Cardiac muscle cell (in vitro differentiated cells and primary cell): ENCODE measurements around the gene MYO5C. TPM values are rescaled to one million over a fixed set of nuclear protein-coding genes. Genes with fewer than 3 reads are reported as not detected.

Experiments used
- DNase-seq, 2 donors: peaks; one replicate each; pipeline versions ENCODE4 v3.0.0 to v3.0.0-alpha.2; 2010 to 2017; ENCODE audit warnings: low read depth in 1 of 2, low spot score in 1 of 2
- H3K27ac ChIP-seq: fragments of 200-600 bp; sonication (generic); 2 replicates; pipeline ENCODE4 v1.5.1; 2016
- H3K27me3 ChIP-seq: fragments of 200-600 bp; sonication (generic); 2 replicates; pipeline ENCODE4 v1.6.0; 2016; ENCODE audit warnings: control low read depth
- H3K36me3 ChIP-seq: fragments of 200-600 bp; sonication (generic); 2 replicates; pipeline ENCODE4 v1.5.1; 2016; ENCODE audit warnings: control low read depth
- H3K4me1 ChIP-seq: fragments of 200-600 bp; sonication (generic); 2 replicates; pipeline ENCODE4 v1.8.1; 2017; ENCODE audit warnings: low read depth, mild to moderate bottlenecking, mixed run types
- H3K4me3 ChIP-seq: fragments of 200-600 bp; sonication (generic); 2 replicates; pipeline ENCODE4 v1.5.1; 2016; ENCODE audit warnings: mild to moderate bottlenecking
- H3K9me3 ChIP-seq: fragments of 200-600 bp; sonication (generic); 2 replicates; pipeline ENCODE4 v1.5.1; 2017; ENCODE audit warnings: low read depth, mild to moderate bottlenecking, control low read depth
- polyA plus RNA-seq: library from polyadenylated mRNA; unstranded; fragments of >200 nt; fragmentation: Nextera tagmentation; extraction: Ambion mirVana; gene quantifications from 2 replicates; pipeline ENCODE4 v1.2.1, GENCODE V29; 2016
- total RNA-seq: library from RNA; depleted of rRNA; stranded (reverse); fragments of >200 nt; gene quantifications from 2 replicates; pipeline ENCODE4 v1.2.3, GENCODE V29; 2016
- TF ChIP-seq, protein P1 (sequence below): IDR thresholded peaks from 2 replicates; pipeline ENCODE4 v1.5.1; 2012; ENCODE audit warnings: low read depth, mild to moderate bottlenecking, low read length

MYO5C gene, protein sequence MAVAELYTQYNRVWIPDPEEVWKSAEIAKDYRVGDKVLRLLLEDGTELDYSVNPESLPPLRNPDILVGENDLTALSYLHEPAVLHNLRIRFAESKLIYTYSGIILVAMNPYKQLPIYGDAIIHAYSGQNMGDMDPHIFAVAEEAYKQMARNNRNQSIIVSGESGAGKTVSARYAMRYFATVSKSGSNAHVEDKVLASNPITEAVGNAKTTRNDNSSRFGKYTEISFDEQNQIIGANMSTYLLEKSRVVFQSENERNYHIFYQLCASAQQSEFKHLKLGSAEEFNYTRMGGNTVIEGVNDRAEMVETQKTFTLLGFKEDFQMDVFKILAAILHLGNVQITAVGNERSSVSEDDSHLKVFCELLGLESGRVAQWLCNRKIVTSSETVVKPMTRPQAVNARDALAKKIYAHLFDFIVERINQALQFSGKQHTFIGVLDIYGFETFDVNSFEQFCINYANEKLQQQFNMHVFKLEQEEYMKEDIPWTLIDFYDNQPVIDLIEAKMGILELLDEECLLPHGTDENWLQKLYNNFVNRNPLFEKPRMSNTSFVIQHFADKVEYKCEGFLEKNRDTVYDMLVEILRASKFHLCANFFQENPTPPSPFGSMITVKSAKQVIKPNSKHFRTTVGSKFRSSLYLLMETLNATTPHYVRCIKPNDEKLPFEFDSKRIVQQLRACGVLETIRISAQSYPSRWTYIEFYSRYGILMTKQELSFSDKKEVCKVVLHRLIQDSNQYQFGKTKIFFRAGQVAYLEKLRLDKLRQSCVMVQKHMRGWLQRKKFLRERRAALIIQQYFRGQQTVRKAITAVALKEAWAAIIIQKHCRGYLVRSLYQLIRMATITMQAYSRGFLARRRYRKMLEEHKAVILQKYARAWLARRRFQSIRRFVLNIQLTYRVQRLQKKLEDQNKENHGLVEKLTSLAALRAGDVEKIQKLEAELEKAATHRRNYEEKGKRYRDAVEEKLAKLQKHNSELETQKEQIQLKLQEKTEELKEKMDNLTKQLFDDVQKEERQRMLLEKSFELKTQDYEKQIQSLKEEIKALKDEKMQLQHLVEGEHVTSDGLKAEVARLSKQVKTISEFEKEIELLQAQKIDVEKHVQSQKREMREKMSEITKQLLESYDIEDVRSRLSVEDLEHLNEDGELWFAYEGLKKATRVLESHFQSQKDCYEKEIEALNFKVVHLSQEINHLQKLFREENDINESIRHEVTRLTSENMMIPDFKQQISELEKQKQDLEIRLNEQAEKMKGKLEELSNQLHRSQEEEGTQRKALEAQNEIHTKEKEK (N-terminal part only)
- total RNA-seq (3.7 and 8.5 TPM in 2 replicates), polyA plus RNA-seq (1.0 and 2.9 TPM in 2 replicates)

DNA sequence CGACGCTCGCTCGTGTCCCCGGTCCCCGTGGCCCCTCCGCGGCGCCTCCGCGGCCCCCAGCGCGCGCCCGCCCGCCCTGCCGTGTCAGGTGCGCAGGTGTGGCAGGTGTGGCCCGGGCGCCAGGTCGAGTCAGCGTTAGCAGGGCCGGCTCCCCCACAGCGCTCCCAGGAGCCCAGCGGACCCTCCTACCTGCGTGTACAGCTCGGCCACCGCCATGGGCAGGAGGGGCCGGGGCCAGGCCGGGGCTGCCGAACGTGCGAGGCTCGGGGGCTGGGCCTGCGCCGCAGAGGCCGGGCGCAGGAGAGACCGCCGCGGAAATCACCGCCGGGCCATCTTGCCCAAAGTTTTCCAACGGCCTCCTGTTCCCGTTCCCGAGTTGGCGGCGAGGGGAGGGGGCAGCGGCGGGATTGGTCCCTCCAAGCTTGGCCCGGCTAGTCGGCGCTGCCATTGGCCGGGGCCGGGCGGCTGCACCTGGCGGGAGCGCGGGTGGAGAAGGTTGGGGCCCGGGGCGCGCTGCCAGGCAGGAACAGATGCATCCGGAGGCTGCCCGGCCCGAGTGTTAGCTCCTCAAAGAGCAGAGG lies at the start of gene MYO5C:
Gene MYO5C, minus strand, starts transcription at position 384 of the 581 bp plus-strand sequence. Its CDS starts 168 bp downstream, at position 216.
- TF ChIP-seq, protein P1, sequence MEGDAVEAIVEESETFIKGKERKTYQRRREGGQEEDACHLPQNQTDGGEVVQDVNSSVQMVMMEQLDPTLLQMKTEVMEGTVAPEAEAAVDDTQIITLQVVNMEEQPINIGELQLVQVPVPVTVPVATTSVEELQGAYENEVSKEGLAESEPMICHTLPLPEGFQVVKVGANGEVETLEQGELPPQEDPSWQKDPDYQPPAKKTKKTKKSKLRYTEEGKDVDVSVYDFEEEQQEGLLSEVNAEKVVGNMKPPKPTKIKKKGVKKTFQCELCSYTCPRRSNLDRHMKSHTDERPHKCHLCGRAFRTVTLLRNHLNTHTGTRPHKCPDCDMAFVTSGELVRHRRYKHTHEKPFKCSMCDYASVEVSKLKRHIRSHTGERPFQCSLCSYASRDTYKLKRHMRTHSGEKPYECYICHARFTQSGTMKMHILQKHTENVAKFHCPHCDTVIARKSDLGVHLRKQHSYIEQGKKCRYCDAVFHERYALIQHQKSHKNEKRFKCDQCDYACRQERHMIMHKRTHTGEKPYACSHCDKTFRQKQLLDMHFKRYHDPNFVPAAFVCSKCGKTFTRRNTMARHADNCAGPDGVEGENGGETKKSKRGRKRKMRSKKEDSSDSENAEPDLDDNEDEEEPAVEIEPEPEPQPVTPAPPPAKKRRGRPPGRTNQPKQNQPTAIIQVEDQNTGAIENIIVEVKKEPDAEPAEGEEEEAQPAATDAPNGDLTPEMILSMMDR, result no peak
- Histone ChIP-seq H3K27ac (no peak within 1 kb of the TSS), H3K4me3 (peak within 1 kb of the TSS; percentile 78), H3K4me1 (no peaks in the 10 kb centered on the region), H3K27me3 (peaks cover 12% of the 10 kb centered on the region), H3K9me3 (no peaks in the 10 kb centered on the region), H3K36me3 (no peaks in the 10 kb centered on the region)
- peak; percentile 37 to 88 for DNase-seq

DNA sequence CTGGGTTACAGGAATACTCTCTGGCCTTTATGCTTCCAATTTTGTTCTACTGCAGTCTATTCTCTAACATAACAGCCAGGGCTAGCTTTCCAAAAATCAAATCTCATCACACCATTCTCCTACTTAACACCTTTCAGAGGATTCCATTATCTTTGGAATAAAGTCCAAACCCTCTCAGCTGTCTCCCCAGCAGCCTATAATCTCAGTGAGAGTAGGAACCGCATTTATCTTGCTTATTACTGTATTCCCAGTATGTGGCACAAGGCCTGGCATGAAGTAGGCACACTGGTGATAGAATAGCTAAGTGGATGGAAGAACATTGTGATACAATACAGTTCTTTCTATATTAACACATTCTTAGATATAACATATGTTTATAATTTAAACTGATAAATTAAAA lies 49.0 kb upstream of the MYO5C start:
- Histone ChIP-seq H3K36me3 (no peaks in the 10 kb centered on the region), H3K27me3 (no peaks in the 10 kb centered on the region), H3K9me3 (no peaks in the 10 kb centered on the region), H3K4me1 (peaks cover 11% of the 10 kb centered on the region), H3K27ac (no peak overlapping the region), H3K4me3 (no peak overlapping the region)
- TF ChIP-seq, protein P1, result no peak
- DNase-seq, result no peak

DNA sequence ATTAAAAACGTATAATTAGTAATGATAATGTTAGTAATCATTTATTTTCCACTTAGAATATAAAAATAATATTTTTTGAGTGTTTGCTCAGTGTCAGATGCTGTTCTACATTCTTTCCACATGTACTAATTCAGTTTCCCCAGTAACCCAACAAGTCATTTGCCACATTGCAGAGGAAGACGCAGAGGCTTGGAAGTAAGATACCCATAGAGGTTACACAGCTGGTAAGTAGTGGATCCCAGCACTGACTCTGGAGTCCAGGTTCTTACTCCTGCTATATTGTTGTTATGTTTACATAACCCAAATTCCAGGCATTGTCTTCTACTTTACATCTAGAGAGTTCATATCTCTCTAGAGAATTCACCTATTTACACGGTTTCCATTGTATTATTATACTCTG lies 48.2 kb upstream of the MYO5C start:
- H3K27me3 ChIP-seq, result no peaks in the 10 kb centered on the region
- TF ChIP-seq, protein P1, result no peak
- DNase-seq, result no peak
- H3K4me3 ChIP-seq, result no peak overlapping the region
- H3K4me1 ChIP-seq, result peaks cover 4% of the 10 kb centered on the region
- no peaks in the 10 kb centered on the region for H3K9me3 ChIP-seq
- no peaks in the 10 kb centered on the region for H3K36me3 ChIP-seq
- H3K27ac ChIP-seq, result no peak overlapping the region

DNA sequence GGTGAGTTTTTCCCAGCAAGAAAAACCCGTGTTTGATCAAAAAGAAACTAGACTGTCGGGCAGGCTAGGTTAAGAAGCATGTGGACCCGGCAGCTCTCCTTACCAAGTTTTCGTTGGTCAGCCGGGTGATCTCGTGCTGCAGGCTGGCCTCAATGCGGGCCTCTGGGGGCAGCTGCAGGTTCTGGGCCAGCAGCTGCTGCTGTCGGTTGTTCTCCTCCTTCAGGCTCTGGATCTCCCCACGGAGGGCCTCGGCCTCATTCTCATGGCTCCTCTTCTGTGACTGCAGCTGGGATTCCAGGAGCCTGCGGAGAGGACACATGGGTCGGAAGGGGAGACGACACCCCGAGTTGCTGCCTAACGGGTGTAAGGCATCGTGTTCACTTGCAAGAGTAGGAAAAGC lies 44.5 kb upstream of the MYO5C start:
- no peak for DNase-seq
- no peak overlapping the region for H3K4me3 ChIP-seq
- TF ChIP-seq, protein P1, result no peak
- no peak overlapping the region for H3K27ac ChIP-seq
- no peaks in the 10 kb centered on the region for H3K27me3 ChIP-seq
- no peaks in the 10 kb centered on the region for H3K36me3 ChIP-seq
- no peaks in the 10 kb centered on the region for H3K9me3 ChIP-seq
- peaks cover 4% of the 10 kb centered on the region for H3K4me1 ChIP-seq

DNA sequence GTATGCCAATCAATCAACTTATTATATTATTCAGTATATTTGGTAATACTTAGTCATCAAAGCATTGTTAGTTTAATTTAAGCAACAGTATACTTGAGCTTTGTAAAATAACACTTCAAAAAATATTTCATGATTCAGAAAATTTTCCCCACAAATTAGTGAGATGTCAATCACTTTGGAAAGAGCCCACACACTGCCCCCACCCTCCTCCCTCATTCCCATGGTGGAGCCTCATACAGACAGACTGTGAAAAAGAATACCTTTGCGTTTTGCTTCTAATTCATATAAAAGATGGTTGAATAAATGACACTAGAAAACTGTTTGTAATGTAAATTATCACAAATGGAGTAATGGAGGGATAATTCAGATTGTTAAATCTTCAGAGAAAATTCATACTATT lies 43.3 kb upstream of the MYO5C start:
- TF ChIP-seq, protein P1, result no peak

More for the DNA sequence above, 43.3 kb upstream of the MYO5C start:
- H3K27me3 ChIP-seq, result no peaks in the 10 kb centered on the region
- peaks cover 4% of the 10 kb centered on the region for H3K4me1 ChIP-seq
- H3K9me3 ChIP-seq, result no peaks in the 10 kb centered on the region
- H3K4me3 ChIP-seq, result no peak overlapping the region
- H3K27ac ChIP-seq, result no peak overlapping the region
- H3K36me3 ChIP-seq, result no peaks in the 10 kb centered on the region
- DNase-seq, result no peak
